A549 (cell line): Measurements from ENCODE around the gene PLA2G4B. TPM values are rescaled to one million over a fixed set of nuclear protein-coding genes. Genes with fewer than 3 reads are reported as not detected.

Experiments
- ATAC-seq, 2 experiments: fragments of 200-7000 bp in 1 of 2; fragments of >200 bp in 1 of 2; cut with Nextera tagmentation in 1 of 2; cut with Tn5 transposase in 1 of 2; 3 replicates each; pipeline versions ENCODE4 v1.8.0 to v1.9.1; 2018 to 2020; ENCODE audit warnings: mild to moderate bottlenecking in 1 of 2, moderate library complexity in 1 of 2
- CTCF ChIA-PET: fragments of 300-600 bp; sonication (Branson Sonifier 250); formaldehyde crosslinking; extraction: SDS; loops from one replicate; lab custom pipeline; 2021; ENCODE audit warnings: antibody characterized with exemption, inconsistent platforms; lab: Yijun Ruan, JAX
- POLR2A ChIA-PET: fragments of 350-600 bp; formaldehyde crosslinking; extraction: SDS; loops from one replicate; lab custom pipeline; 2021; ENCODE audit warnings: antibody characterized with exemption, inconsistent platforms; lab: Yijun Ruan, JAX
- DNase-seq, 2 experiments: peaks; one replicate each; pipeline versions ENCODE4 v3.0.0 to v3.0.0-alpha.2; 2011 to 2016; ENCODE audit warnings: low read depth in 1 of 2, low spot score in 1 of 2
- FAIRE-seq: peaks from 2 replicates; lab custom pipeline; 2011; peaks lifted over from hg19 to GRCh38; lab: Jason Lieb, UNC
- H3K27ac ChIP-seq, 2 experiments: fragments of >200 bp; sonication (Bioruptor Twin); formaldehyde crosslinking; 3 replicates each; pipeline ENCODE4 v1.5.1; 2016 to 2017
- H3K4me1 ChIP-seq: fragments of >200 bp; sonication (Bioruptor Twin); formaldehyde crosslinking; 3 replicates; pipeline ENCODE4 v1.6.1; 2016
- H3K4me2 ChIP-seq: fragments of >200 bp; sonication (Bioruptor Twin); formaldehyde crosslinking; 3 replicates; pipeline ENCODE4 v1.6.1; 2016
- H3K4me3 ChIP-seq: fragments of >200 bp; sonication (Bioruptor Twin); formaldehyde crosslinking; 3 replicates; pipeline ENCODE4 v1.5.1; 2016
- H3K9me3 ChIP-seq: fragments of >200 bp; sonication (Bioruptor Twin); formaldehyde crosslinking; 3 replicates; pipeline ENCODE4 v1.6.1; 2016
- BHLHE40 ChIP-seq: IDR thresholded peaks from 2 replicates; pipeline ENCODE4 v1.6.1; 2012; ENCODE audit warnings: low read depth, low read length, inconsistent platforms
- EHMT2 ChIP-seq: fragments of 200-600 bp; sonication (generic); IDR thresholded peaks from 2 replicates; pipeline ENCODE4 v1.6.1; 2016; ENCODE audit warnings: antibody characterized with exemption, low read depth, mild to moderate bottlenecking, moderate library complexity
- ESRRA ChIP-seq: fragments of 150-350 bp; IDR thresholded peaks from 2 replicates; pipeline ENCODE4 v1.6.1; 2014; ENCODE audit warnings: mild to moderate bottlenecking, low read length, borderline replicate concordance
- FOSB ChIP-seq: fragments of 250-450 bp; sonication (Bioruptor Pico); IDR thresholded peaks from 2 replicates; pipeline ENCODE4 v1.5.0; 2020; ENCODE audit warnings: mild to moderate bottlenecking, moderate library complexity
- FOXS1 ChIP-seq: fragments of 250-450 bp; sonication (Bioruptor Pico); IDR thresholded peaks from 2 replicates; pipeline ENCODE4 v1.5.0; 2020; ENCODE audit warnings: mild to moderate bottlenecking, moderate library complexity
- GATA3 ChIP-seq: IDR thresholded peaks from 2 replicates; pipeline ENCODE4 v1.6.1; 2012; ENCODE audit warnings: borderline replicate concordance
- HEYL ChIP-seq: fragments of 250-450 bp; sonication (Bioruptor Pico); IDR thresholded peaks from 2 replicates; pipeline ENCODE4 v1.8.0; 2021; ENCODE audit warnings: mild to moderate bottlenecking, moderate library complexity
- HOXA7 ChIP-seq: fragments of 250-450 bp; sonication (Bioruptor Pico); IDR thresholded peaks from 2 replicates; pipeline ENCODE4 v1.5.0; 2020; ENCODE audit warnings: mild to moderate bottlenecking, moderate library complexity
- HOXB13 ChIP-seq: fragments of 250-450 bp; sonication (Bioruptor Pico); IDR thresholded peaks from 2 replicates; pipeline ENCODE4 v1.5.0; 2020; ENCODE audit warnings: low read depth, mild to moderate bottlenecking, moderate library complexity
- HOXB5 ChIP-seq: fragments of 250-450 bp; sonication (Bioruptor Pico); IDR thresholded peaks from 2 replicates; pipeline ENCODE4 v1.5.0; 2020; ENCODE audit warnings: mild to moderate bottlenecking, moderate library complexity
- JUN ChIP-seq, 2 experiments: fragments of >200 bp; sonication (Bioruptor Twin); formaldehyde crosslinking; IDR thresholded peaks; 2 replicates in 1 of 2; 3 replicates in 1 of 2; pipeline ENCODE4 v1.6.1; 2016 to 2017
- JUNB ChIP-seq: fragments of >200 bp; sonication (Bioruptor Twin); formaldehyde crosslinking; IDR thresholded peaks from 2 replicates; pipeline ENCODE4 v1.6.1; 2016
- KDM5A ChIP-seq: fragments of 200-600 bp; sonication (generic); IDR thresholded peaks from 2 replicates; pipeline ENCODE4 v1.6.1; 2016; ENCODE audit warnings: antibody characterized with exemption, mild to moderate bottlenecking
- MAZ ChIP-seq: fragments of 150-350 bp; IDR thresholded peaks from 2 replicates; pipeline ENCODE4 v1.6.1; 2014; ENCODE audit warnings: antibody characterized with exemption, low read depth, low read length, borderline replicate concordance
- NFE2L2 ChIP-seq: fragments of 150-350 bp; conservative IDR thresholded peaks from 2 replicates; pipeline ENCODE4 v1.6.1; 2014; ENCODE audit warnings: low read length
- NPAS2 ChIP-seq: fragments of 250-450 bp; sonication (Bioruptor Pico); IDR thresholded peaks from 2 replicates; pipeline ENCODE4 v1.8.0; 2022; ENCODE audit warnings: mild to moderate bottlenecking, moderate library complexity, borderline replicate concordance
- PHF8 ChIP-seq: fragments of 200-600 bp; sonication (generic); IDR thresholded peaks from 2 replicates; pipeline ENCODE4 v1.6.1; 2016; ENCODE audit warnings: low read depth, mild to moderate bottlenecking, antibody characterized with exemption, moderate library complexity, borderline replicate concordance
- RARB ChIP-seq: fragments of 250-450 bp; sonication (Bioruptor Pico); IDR thresholded peaks from 2 replicates; pipeline ENCODE4 v1.8.0; 2021; ENCODE audit warnings: mild to moderate bottlenecking, moderate library complexity
- SMC3 ChIP-seq: fragments of >200 bp; sonication (Bioruptor Twin); formaldehyde crosslinking; IDR thresholded peaks from 3 replicates; pipeline ENCODE4 v1.6.1; 2018; ENCODE audit warnings: inconsistent platforms
- TFCP2L1 ChIP-seq: fragments of 250-450 bp; sonication (Bioruptor Pico); IDR thresholded peaks from 2 replicates; pipeline ENCODE4 v1.5.0; 2021; ENCODE audit warnings: mild to moderate bottlenecking
- ZC3H11A ChIP-seq: fragments of 450-650 bp; IDR thresholded peaks from 2 replicates; pipeline ENCODE4 v1.6.1; 2014; ENCODE audit warnings: antibody characterized with exemption, mild to moderate bottlenecking
- ZFP36 ChIP-seq: fragments of 450-650 bp; IDR thresholded peaks from 2 replicates; pipeline ENCODE4 v1.6.1; 2014; ENCODE audit warnings: borderline replicate concordance; ENCODE audit not compliant: partially characterized antibody
- ZSCAN20 ChIP-seq: fragments of 250-450 bp; sonication (Bioruptor Pico); IDR thresholded peaks from 2 replicates; pipeline ENCODE4 v1.8.0; 2022; ENCODE audit warnings: mild to moderate bottlenecking, moderate library complexity
- WGBS: methylation state at CpG from one replicate; pipeline ENCODE4 v1.1.6; 2017; ENCODE audit errors: missing lambda C conversion rate; 5-methylcytosine and 5-hydroxymethylcytosine counted together
- polyA plus RNA-seq, 4 experiments: library from polyadenylated mRNA; depleted of rRNA in 3 of 4; stranded (reverse); fragments of >200 nt; fragmentation: RNase III in 1 of 4; extraction: RNeasy Plus Mini Kit Qiagen cat#74134 plus additional on column Dnase treatment in 1 of 4; gene quantifications; 2 replicates in 3 of 4; 3 replicates in 1 of 4; pipeline ENCODE4 v1.2.3, GENCODE V29; 2011 to 2017
- TF ChIP-seq, protein P1 (sequence below): IDR thresholded peaks from 2 replicates; pipeline ENCODE4 v1.6.1; 2012; ENCODE audit warnings: low read depth, borderline replicate concordance
- TF ChIP-seq, protein P2 (sequence below): fragments of >200 bp; sonication (Bioruptor Twin); formaldehyde crosslinking; IDR thresholded peaks from 3 replicates; pipeline ENCODE4 v1.6.1; 2016
- TF ChIP-seq, protein P3 (sequence below): fragments of >200 bp; sonication (Bioruptor Twin); formaldehyde crosslinking; IDR thresholded peaks from 2 replicates; pipeline ENCODE4 v1.6.1; 2016

PLA2G4B gene
- polyA plus RNA-seq, 2 of the 4 experiments (the other 2 are of a cell fraction): 2.2 to 2.6 TPM

DNA sequence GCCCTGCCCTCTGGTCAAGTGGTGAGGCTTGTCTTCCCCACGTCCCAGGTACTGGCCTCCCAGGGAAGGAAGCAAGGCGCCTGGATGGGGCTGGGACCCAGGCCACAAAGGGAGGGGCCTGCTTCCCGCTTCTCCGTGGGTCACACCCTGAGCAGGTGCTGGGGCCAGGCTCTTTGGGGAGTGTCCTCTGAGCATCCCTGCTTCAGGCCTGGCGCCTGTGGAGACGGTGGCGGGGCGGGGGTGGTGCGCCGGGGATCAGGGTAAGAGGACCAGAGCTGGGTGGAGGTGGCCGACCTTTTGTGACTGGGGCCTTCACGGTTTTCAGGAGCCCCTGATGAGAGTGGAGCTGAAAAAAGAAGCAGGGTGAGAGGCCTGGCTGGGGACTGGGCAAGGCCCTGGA is 3.6 kb downstream of the PLA2G4B start:
- Histone ChIP-seq H3K4me2 (no peak overlapping the region), H3K4me3 (no peak overlapping the region), H3K27ac (no peak overlapping the region), H3K9me3 (no peaks in the 10 kb centered on the region), H3K4me1 (no peaks in the 10 kb centered on the region)
- no peak for TF ChIP-seq EHMT2
- no peak for TF ChIP-seq JUN (IDR thresholded peaks at IDR 0.05)
- TF ChIP-seq GATA3: no peak
- no peak for TF ChIP-seq NPAS2 (CRISPR knock-in tag)
- TF ChIP-seq NFE2L2: no peak
- TF ChIP-seq BHLHE40: no peak
- TF ChIP-seq, protein P1, sequence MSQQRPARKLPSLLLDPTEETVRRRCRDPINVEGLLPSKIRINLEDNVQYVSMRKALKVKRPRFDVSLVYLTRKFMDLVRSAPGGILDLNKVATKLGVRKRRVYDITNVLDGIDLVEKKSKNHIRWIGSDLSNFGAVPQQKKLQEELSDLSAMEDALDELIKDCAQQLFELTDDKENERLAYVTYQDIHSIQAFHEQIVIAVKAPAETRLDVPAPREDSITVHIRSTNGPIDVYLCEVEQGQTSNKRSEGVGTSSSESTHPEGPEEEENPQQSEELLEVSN: no peak
- no peak for TF ChIP-seq ZFP36
- TF ChIP-seq KDM5A: no peak
- no peak for TF ChIP-seq FOSB (CRISPR knock-in tag)
- TF ChIP-seq, protein P2, sequence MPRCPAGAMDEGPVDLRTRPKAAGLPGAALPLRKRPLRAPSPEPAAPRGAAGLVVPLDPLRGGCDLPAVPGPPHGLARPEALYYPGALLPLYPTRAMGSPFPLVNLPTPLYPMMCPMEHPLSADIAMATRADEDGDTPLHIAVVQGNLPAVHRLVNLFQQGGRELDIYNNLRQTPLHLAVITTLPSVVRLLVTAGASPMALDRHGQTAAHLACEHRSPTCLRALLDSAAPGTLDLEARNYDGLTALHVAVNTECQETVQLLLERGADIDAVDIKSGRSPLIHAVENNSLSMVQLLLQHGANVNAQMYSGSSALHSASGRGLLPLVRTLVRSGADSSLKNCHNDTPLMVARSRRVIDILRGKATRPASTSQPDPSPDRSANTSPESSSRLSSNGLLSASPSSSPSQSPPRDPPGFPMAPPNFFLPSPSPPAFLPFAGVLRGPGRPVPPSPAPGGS: no peak
- no peak for TF ChIP-seq HOXB13 (CRISPR knock-in tag)
- no peak for TF ChIP-seq ESRRA
- TF ChIP-seq FOXS1 (CRISPR knock-in tag): no peak
- no peak for TF ChIP-seq MAZ
- TF ChIP-seq ZC3H11A: no peak
- no peak for TF ChIP-seq HOXA7
- TF ChIP-seq SMC3: no peak
- no peak for TF ChIP-seq TFCP2L1
- TF ChIP-seq, protein P3, sequence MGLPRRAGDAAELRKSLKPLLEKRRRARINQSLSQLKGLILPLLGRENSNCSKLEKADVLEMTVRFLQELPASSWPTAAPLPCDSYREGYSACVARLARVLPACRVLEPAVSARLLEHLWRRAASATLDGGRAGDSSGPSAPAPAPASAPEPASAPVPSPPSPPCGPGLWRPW: no peak
- DNase-seq (no peak), ATAC-seq (no peak), FAIRE-seq (no peak)
- WGBS: 80% methylated on average over 3 of the region's 12 CpGs
- ChIA-PET POLR2A (no interaction called here), CTCF (no interaction called here)

DNA sequence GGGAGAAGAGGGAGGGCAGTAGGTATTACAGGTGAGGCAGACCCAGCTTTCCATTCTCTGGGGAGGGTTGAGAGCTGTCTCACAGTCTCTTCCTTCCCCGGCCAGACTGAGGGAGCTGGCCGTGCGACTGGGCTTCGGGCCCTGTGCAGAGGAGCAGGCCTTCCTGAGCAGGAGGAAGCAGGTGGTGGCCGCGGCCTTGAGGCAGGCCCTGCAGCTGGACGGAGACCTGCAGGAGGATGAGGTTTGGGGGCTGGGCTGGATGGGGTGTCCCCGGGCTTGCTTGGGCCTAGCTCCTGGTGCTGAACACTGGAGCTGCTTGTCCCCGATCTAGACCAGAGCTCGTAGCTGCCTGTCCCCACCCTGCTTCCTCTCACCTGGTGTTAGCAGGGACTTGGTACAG is 4.9 kb downstream of the PLA2G4B start:
- no peak for TF ChIP-seq FOXS1 (CRISPR knock-in tag)
- TF ChIP-seq RARB: no peak
- H3K4me3 ChIP-seq: no peak overlapping the region
- H3K4me2 ChIP-seq: no peak overlapping the region
- H3K4me1 ChIP-seq: no peaks in the 10 kb centered on the region
- FAIRE-seq (no peak), DNase-seq (no peak), ATAC-seq (no peak)
- H3K9me3 ChIP-seq: no peaks in the 10 kb centered on the region
- POLR2A ChIA-PET: no interaction called here
- H3K27ac ChIP-seq: no peak overlapping the region
- WGBS: 92% methylated on average over 4 of the region's 10 CpGs
- CTCF ChIA-PET: interaction anchor here (1.7 kb wide), 1 partner anchor 60 kb away, joined by 4 read pairs; no protein-coding TSS in a partner anchor

DNA sequence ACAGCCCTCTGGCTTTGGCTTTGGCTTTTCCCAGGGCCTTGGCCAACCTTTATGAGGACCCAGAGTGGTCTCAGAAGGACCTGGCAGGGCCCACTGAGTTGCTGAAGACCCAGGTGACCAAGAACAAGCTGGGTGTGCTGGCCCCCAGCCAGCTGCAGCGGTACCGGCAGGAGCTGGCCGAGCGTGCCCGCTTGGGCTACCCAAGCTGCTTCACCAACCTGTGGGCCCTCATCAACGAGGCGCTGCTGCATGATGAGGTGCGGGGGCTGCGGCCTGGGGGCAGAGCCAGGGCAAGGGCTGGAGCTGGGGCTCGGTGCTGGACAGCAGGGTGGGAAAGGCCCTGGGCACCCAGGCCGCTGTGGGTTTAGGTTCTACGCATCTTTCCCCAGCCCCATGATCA is 6.2 kb downstream of the PLA2G4B start:
- no peak for FAIRE-seq

More for the DNA sequence above, 6.2 kb downstream of the PLA2G4B start:
- H3K27ac ChIP-seq: no peak overlapping the region
- no CpG with 5 or more reads among the region's 12 CpGs for WGBS
- ChIA-PET POLR2A (no interaction called here), CTCF (interaction anchor here (1.7 kb wide), 1 partner anchor 59 kb away, joined by 4 read pairs; no protein-coding TSS in a partner anchor)
- no peak for TF ChIP-seq HOXB5 (CRISPR knock-in tag)
- no peak for TF ChIP-seq GATA3
- TF ChIP-seq RARB: no peak
- no peak for TF ChIP-seq ZSCAN20 (CRISPR knock-in tag)
- TF ChIP-seq HOXB13 (CRISPR knock-in tag): no peak
- TF ChIP-seq JUNB: no peak
- no peak for TF ChIP-seq HEYL (CRISPR knock-in tag)
- no peak for TF ChIP-seq PHF8
- DNase-seq (no peak), ATAC-seq (no peak)
- no peak overlapping the region for H3K4me3 ChIP-seq
- no peaks in the 10 kb centered on the region for H3K9me3 ChIP-seq
- H3K4me1 ChIP-seq: no peaks in the 10 kb centered on the region
- no peak overlapping the region for H3K4me2 ChIP-seq
